Measurements from ENCODE around the gene NADK2.

Gene NADK2

DNA sequence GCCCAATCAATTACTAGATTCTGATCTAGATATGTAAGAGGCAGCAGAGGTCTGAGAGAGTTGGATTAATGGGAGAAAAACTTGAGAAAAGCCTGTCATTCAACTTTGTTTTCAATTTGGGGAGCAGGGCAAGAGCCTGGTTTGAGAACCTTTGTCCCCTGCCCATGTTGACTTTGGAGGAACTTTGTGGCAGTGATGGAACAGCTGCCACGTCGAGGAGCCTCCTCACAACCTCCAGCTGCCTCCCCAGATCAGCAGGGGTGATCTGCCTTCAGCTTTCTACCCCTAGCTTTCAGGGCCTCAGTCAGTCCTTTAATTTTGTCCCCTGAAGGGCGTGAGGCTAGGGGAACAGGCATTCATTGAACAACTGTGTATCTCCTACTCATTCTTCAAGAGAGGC, 81.1 kb downstream of the NADK2 start:
- no peak for DNase-seq

DNA sequence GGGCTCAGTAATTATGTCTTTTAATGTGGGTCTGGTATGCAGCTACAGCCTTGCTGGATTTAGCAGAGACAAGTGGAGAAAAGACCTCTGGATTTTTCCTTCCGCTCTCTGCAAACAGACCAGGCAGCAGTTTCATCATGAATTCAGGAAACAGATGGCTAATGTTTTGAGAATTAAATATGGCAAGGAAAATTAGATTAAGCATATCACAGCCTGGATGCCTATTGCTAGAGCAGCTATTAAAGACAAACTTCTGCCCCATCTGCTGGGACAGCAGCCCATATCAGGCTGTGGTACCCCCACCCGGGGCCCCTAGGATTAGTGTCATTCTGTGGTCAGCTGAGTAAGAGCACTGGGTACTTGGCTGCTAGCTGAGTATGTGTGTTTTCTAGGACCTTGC, 83.6 kb downstream of the NADK2 start:
- DNase-seq = peak; percentile 57

DNA sequence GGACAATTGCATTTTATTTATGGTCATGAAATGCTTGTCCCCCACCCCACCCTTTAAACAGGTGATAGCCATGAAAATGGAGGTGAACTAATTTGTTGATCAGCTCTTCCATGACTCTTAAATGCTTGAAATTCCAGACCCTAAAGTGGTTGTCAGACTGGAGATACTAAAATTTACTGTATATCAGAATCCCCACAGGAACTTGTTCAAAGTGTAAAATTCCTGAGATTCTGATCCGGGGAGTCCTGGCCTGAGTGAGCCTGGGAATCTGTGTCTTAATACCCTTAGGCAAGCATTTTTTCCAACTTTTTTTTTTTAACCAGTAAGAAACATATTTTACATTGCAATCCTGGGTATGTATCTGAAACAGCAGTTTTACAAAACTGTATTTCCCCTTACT, 85.1 kb downstream of the NADK2 start:
- DNase-seq = no peak

DNA sequence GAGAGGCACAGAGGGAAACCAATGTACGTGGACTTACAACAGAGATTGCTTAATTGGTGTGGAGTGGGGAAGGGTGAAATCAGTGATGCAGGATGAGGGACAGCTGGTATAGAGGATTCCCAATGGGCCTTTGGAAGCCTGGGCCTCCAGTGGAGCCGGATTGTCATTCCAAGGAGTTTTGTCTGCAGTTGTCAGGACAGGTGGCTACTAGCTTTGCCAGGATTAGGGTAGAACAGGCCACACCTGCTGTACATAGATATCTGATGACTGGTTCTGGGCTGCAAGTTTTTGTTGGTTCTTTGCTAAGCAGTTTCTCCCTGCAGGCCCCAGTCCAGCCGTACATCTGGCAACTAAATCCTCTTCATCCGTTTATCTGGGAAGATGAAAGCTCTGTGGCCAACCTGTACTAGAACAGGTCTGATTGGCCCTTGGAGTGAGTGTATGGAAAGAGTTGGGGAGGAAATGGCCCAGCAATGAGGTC, 85.6 kb downstream of the NADK2 start:
- peak; percentile 61 for DNase-seq

DNA sequence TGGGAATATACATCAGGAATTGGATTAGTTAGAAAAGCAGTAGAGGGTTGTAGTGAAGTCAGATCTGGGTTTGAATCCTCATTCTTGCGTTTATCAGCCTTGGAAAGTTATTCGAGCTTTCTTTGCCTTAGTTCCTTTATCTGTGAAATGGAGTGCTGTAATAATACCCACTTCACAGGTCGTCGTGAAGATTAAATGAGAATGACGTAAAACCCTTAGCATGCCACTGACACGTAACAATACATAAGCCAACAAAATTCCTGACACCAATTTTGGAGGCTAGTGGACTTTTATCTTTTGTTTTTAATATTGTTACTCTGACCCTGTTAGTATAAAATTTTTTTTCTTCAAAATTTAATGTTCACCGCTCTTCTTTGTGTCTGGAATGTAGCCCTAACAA, 86.4 kb downstream of the NADK2 start:
- no peak for DNase-seq

DNA sequence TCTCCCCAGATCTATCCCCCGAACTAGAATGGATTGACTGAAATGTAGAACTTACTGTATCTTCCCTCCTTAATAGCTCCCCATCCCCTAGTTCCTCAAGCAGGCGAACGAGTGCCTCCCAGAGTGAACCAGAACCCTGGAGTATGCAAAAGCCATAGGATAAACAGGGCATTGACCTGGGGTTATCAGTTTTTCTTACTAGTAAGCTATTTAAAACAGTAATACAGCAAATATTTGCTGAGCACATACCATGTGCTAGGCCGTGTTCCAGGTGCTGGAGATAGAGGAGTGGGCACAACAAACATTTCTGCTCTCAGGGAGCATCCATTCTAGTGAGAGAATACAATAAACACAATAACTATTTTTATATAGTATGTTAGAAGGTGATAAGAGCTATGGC, 88.0 kb downstream of the NADK2 start:
- DNase-seq = no peak

DNA sequence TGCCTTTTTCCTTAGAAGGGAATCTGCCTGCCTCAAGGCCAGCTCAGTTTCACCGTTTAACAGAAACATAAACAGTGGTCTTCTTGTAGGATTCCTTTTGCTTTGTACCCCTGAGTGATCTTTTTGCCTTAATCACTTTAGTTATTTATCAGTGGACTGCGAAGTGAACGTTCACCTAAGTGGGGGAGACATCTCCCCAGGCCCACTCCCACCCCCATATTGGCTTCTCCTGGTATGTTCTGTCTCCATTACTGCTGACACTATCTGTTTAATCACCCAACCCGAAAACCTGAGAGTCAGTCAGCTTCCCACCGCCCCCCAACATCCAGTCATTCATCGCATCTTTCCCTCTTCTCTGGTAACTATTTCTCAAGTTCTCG, 88.4 kb downstream of the NADK2 start:
- DNase-seq = no peak

DNA sequence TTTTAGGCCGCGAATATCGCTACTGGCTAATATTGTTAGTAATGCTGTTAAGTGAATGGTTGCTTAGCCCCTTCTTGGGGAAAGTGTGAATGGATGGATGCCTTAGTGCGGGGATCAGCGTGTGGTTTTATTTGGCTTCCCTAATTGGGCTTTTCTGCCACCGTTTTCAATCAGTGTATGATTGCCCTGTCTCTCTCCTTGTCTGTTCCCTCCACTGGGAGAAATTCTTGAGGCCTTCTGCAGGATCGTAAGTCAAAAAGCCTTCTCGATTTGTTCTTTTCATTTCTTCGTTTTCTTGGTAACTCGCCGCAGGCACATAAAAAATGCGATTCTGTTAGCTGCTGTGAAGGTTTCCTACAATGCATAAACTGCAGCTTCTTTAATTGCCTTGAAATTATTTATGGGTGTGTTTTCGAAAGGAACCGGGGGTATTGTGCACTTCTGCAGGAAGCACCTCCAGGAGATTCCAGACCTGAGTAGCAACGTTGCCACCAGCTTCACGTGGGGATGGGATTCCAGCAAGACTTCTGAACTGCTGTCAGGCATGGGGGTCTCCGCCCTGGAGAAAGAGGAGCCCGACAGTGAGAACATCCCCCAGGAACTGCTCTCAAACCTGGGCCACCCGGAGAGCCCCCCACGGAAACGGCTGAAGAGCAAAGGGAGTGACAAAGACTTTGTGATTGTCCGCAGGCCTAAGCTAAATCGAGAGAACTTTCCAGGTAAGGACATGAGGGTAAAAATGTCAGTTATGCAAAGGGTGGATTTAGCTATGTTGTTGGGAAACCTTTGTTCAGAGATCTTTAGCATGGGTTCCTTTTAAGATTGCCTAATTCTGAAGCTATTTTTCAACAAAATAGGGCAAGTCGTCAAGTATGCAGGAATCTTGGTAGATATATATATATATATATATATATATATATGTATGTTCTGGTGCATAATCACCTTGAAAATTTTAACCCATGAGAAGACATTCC, 89.1 kb downstream of the NADK2 start:
- no peak for DNase-seq

DNA sequence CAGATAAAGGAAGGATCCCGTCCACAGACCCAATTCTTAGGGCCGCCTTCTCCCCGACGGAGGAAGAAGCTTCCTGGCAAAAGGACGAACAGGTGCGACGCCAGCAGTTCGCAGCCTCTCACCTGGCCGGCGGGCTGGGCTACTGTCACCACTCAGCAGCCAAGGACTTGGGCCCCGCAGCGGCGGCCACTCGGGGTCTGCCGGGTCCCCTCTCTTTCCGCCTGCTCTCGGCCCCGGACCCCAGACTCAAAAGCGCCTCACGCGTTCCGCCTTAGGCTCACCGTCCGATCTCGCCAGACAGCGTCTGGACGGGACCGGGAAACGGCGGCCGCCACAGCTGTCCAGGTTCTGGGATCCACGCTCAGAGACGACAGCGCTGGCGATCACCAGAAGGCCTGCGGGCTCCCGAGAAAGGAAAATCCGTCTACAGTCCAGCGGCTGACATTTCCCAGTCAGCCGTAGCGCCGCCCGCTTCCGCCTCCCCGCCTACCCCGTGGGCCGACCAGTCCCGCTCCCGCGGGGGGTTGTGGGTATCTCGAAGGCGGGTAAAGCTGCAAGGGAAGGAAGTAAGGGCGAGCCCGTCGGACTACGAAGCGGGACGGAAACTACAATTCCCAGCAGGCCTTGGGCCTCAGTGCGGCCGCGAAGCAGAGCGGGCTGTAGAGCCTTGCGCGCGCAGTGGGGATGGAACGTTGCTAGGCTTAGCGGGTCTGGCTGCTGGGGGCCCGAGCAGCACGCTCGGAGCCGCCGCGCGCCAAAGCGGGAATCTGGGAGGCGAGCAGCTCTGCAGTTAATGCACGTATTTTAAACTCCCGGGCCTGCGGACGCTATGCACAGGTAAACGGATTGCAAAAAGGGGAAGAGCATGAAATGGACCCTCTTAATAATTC, 90.0 kb downstream of the NADK2 start, which contains the start of the genes LMBRD2 and SKP2:
Gene LMBRD2, minus strand, starts transcription at position 454 of the 890 bp plus-strand sequence. CDS start 8,538 bp downstream, outside the sequence.
Gene SKP2, plus strand, starts transcription at position 678 of the 890 bp plus-strand sequence. Its CDS starts 152 bp downstream, at position 830.
- DNase-seq = peak; percentile 99

DNA sequence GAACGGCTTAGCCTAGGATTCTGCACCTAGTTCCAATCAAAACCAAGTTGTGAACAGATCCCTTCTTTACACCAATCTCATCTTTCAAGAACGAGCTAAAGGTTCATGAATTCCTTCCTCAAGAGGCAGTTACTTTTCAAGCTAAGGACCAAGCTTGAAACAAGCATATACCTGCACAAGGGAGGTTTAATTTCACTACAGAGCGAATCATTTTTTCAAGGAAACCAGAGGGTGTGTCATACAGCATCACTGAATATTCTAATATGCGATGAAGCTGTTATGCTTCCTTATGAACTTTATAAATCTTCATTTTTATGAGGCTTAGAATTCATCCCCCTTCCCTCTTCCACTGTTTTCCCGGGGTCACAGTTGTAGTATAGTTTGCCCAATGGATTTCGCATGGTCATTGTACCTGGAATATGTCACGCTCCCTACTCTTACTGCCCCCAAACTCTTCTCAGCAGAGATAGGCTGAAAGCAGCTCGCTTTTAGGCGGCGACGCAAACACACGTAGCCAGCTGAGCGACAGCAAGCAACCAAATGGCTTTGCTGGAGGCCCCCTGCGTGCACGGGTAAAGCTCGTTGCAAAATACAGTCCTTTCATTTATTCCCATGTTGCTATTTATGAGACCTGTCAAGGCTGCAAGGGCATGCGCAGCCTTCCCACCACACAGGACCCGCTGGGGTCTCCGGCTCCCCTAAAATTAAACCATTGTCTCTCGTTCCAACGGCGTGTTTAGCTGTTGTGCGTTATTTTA, 90.9 kb downstream of the NADK2 start:
- peak; percentile 46 for DNase-seq

DNA sequence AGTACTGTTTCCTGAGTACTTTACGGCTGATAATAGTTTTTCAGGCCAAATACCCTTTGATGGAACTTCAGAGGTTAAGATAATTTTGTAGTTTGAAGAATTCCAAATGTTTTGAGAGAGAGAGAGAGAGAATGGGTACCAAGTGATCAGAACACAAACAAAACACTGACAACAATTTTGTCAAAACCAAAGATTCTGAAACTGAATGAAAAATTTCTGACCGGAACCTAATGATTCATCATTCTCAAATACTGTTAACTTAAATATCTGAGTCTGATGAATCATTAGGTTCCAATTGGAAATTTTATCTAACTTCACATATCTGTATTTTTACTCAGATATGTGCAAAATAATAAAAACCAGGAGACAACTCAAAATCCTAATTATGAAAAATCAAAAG, 94.0 kb downstream of the NADK2 start:
- no peak for DNase-seq

DNA sequence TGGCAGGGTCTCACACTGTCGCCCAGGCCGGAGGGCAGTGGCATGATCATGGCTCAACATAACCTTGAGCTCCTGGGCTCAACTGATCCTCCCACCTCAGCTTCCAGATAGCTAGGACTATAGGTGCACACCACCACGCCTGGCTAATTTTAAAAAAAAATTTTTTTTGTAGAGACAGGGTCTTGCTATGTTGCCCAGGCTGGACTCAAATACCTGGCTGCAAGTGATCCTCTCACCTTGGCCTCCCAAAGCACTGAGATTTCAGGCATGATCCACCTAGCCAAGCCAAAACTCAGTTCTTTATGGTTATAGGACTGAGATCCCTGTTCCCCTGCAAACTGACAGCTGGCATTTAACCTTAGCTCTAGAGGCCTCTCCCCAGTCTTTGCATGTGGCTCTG, 95.3 kb downstream of the NADK2 start:
- DNase-seq = no peak

DNA sequence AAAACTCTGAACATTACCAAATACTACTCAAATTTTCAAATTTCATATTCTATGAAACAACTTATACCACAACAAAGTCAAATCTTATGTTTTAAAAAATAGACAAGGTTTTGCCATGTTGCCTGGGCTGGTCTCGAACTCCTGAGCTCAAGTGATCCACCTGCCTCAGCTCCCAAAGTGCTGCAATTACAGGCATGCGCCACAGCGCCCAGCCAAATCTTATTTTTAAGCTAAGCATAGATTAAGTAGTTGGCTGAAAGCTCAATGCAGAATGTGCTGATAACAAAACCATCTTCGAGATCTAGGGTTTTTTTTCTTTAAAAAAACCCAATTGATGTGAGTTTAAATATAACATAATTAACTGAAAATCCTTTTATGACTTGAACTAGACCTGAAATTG, 96.4 kb downstream of the NADK2 start:
- DNase-seq = no peak
